ENCODE results near the gene STH. TPM values are rescaled to one million over a fixed set of nuclear protein-coding genes. Genes with fewer than 3 reads are reported as not detected.
A peak's percentile ranks its signal among the peaks of the same experiment; 100 is the strongest.

STH gene, protein sequence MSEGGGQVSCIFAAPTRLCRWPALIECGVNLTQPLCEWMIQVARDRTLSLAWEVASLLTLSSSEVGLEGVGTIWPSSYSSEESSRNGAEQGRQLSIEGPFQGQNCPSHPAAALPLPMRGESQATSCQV
- polyA plus RNA-seq (2013, experiment 1 of 2) = not detected
- not detected for polyA plus RNA-seq (2013, experiment 2 of 2)

DNA sequence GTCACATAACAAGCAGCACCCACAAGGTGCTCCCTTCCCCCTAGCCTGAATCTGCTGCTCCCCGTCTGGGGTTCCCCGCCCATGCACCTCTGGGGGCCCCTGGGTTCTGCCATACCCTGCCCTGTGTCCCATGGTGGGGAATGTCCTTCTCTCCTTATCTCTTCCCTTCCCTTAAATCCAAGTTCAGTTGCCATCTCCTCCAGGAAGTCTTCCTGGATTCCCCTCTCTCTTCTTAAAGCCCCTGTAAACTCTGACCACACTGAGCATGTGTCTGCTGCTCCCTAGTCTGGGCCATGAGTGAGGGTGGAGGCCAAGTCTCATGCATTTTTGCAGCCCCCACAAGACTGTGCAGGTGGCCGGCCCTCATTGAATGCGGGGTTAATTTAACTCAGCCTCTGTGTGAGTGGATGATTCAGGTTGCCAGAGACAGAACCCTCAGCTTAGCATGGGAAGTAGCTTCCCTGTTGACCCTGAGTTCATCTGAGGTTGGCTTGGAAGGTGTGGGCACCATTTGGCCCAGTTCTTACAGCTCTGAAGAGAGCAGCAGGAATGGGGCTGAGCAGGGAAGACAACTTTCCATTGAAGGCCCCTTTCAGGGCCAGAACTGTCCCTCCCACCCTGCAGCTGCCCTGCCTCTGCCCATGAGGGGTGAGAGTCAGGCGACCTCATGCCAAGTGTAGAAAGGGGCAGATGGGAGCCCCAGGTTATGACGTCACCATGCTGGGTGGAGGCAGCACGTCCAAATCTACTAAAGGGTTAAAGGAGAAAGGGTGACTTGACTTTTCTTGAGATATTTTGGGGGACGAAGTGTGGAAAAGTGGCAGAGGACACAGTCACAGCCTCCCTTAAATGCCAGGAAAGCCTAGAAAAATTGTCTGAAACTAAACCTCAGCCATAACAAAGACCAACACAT is at the start of gene STH:
TSS of gene STH (plus strand) at position 264 of the 913 bp plus-strand sequence. CDS start at position 294, 30 bp downstream.
- H3K36me3 ChIP-seq (ENCODE audit: control insufficient read depth in 1 of 2, insufficient read depth in 2 of 2, low read depth in 1 of 2, low read length in 2 of 2) = no peaks in the 10 kb centered on the region
- no peak within 1 kb of the TSS for H3K4me3 ChIP-seq (ENCODE audit: insufficient read depth in 1 of 2, low read depth in 1 of 2, low read length in 2 of 2)
- WGBS = 95% methylated on average over 7 of the region's 8 CpGs
- H2AFZ ChIP-seq (ENCODE audit: low read depth, low read length) = no peak within 1 kb of the TSS
- H3K9me3 ChIP-seq (ENCODE audit: control insufficient read depth, low read length) = no peaks in the 10 kb centered on the region
- H2BK5ac ChIP-seq (ENCODE audit: low read depth, low read length, poor library complexity, severe bottlenecking) = no peak within 1 kb of the TSS
- DNase-seq = no peak
- no peak within 1 kb of the TSS for H3K4me2 ChIP-seq (ENCODE audit: low read length, poor library complexity, severe bottlenecking)
- H2BK15ac ChIP-seq (ENCODE audit: low read depth, poor library complexity, severe bottlenecking) = no peak within 1 kb of the TSS
- no peak within 1 kb of the TSS for H3K23ac ChIP-seq (ENCODE audit: low read length in 2 of 2)
- H3K18ac ChIP-seq (ENCODE audit: low read depth in 1 of 2, low read length in 2 of 2) = no peak within 1 kb of the TSS
- H3K4me1 ChIP-seq (ENCODE audit: control insufficient read depth, insufficient read depth, low read depth, low read length) = peaks cover 8% of the 10 kb centered on the region
- H4K91ac ChIP-seq (ENCODE audit: low read length) = no peak within 1 kb of the TSS
- H3K4ac ChIP-seq (ENCODE audit: low read depth in 1 of 2, low read length in 2 of 2) = no peak within 1 kb of the TSS
- no peak within 1 kb of the TSS for H2BK120ac ChIP-seq (ENCODE audit: low read depth, low read length)
- no peak within 1 kb of the TSS for H4K8ac ChIP-seq (ENCODE audit: low read length)
- no peaks in the 10 kb centered on the region for H3K79me1 ChIP-seq (replicated peaks; ENCODE audit: low read length, poor library complexity, severe bottlenecking)
- H3K27ac ChIP-seq (ENCODE audit: low read length, poor library complexity, severe bottlenecking) = no peak within 1 kb of the TSS
- no peak within 1 kb of the TSS for H2AK5ac ChIP-seq (ENCODE audit: low read length, severe bottlenecking)
- peaks cover 9 to 19% of the 10 kb centered on the region in 2 experiments for H3K27me3 ChIP-seq (ENCODE audit: control insufficient read depth in 1 of 2, insufficient read depth in 1 of 2, low read length in 2 of 2)
- no peak within 1 kb of the TSS for H3K9ac ChIP-seq (ENCODE audit: low read length)
- no peak within 1 kb of the TSS for H2BK12ac ChIP-seq (ENCODE audit: low read length in 2 of 2)
- H3K14ac ChIP-seq (ENCODE audit: low read length in 2 of 2) = no peak within 1 kb of the TSS

DNA sequence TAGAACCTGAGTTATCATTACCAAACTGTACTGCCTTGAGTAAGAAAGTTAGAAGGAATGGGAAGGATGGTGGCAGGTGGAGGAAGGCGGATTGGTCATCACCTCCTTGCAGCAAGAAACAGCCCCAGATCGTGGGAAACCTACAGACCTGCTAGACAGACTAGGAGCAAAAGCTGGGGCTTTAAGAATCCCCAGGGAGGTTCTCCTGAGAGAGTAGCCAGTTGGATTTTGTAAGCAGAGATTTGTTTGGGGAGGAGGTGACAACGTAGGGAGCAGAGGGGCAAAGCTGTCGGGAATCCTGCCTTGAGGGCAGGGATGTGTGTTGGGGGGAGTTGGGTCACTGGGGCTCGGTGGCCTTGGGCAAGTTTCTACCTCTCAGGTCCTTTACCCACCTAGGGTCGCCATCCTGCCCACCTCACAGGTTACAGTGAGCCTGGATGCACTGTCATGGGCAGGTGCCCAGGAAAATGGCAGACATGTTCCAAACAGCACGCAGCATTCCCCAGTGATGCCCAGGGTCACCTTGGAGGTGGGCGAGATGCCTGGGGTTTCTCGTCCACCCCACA is 49.2 kb upstream of the STH start:
- Histone ChIP-seq H2BK12ac (ENCODE audit: low read length in 2 of 2) (no peak overlapping the region), H2AK5ac (ENCODE audit: low read length, severe bottlenecking) (no peak overlapping the region), H2BK120ac (ENCODE audit: low read depth, low read length) (no peak overlapping the region), H3K27ac (ENCODE audit: low read length, poor library complexity, severe bottlenecking) (no peak overlapping the region), H3K27me3 (ENCODE audit: control insufficient read depth in 1 of 2, insufficient read depth in 1 of 2, low read length in 2 of 2) (peaks cover 32 to 36% of the 10 kb centered on the region in 2 experiments), H2BK5ac (ENCODE audit: low read depth, low read length, poor library complexity, severe bottlenecking) (no peak overlapping the region), H2BK15ac (ENCODE audit: low read depth, poor library complexity, severe bottlenecking) (no peak overlapping the region), H3K4me2 (ENCODE audit: low read length, poor library complexity, severe bottlenecking) (no peak overlapping the region), H3K18ac (ENCODE audit: low read depth in 1 of 2, low read length in 2 of 2) (no peak overlapping the region), H3K14ac (ENCODE audit: low read length in 2 of 2) (no peak overlapping the region), H3K36me3 (ENCODE audit: control insufficient read depth in 1 of 2, insufficient read depth in 2 of 2, low read depth in 1 of 2, low read length in 2 of 2) (no peaks in the 10 kb centered on the region), H3K23ac (ENCODE audit: low read length in 2 of 2) (no peak overlapping the region), H4K8ac (ENCODE audit: low read length) (no peak overlapping the region), H3K9ac (ENCODE audit: low read length) (no peak overlapping the region), H3K4ac (ENCODE audit: low read depth in 1 of 2, low read length in 2 of 2) (no peak overlapping the region), H3K4me3 (ENCODE audit: insufficient read depth in 1 of 2, low read depth in 1 of 2, low read length in 2 of 2) (no peak overlapping the region), H4K91ac (ENCODE audit: low read length) (no peak overlapping the region), H3K9me3 (ENCODE audit: control insufficient read depth, low read length) (no peaks in the 10 kb centered on the region), H2AFZ (ENCODE audit: low read depth, low read length) (no peak overlapping the region), H3K4me1 (ENCODE audit: control insufficient read depth, insufficient read depth, low read depth, low read length) (peaks cover 3% of the 10 kb centered on the region), H3K79me1 (replicated peaks; ENCODE audit: low read length, poor library complexity, severe bottlenecking) (no peaks in the 10 kb centered on the region)
- 91% methylated on average over 9 of the region's 9 CpGs for WGBS
- DNase-seq = no peak

DNA sequence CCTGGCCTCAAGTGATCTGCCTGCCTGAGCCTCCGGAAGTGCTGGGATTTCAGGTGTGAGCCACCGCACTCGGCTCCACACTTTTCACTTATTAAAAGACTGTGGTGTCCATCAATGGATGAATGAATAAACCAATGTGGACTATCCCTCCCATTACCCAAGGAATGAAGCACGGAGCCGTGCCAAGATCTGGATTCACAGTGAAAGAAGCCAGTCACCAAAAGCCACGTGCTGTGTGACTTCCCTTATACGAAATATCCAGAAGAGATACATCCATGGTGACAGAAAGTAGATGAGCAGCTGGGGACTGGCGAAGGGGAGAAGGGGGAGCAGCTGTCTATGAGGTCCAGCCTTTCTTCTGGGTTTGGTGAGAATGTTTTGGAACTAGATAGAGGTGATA is 48.2 kb upstream of the STH start:
- no peak overlapping the region for H3K4ac ChIP-seq (ENCODE audit: low read depth in 1 of 2, low read length in 2 of 2)
- H3K36me3 ChIP-seq (ENCODE audit: control insufficient read depth in 1 of 2, insufficient read depth in 2 of 2, low read depth in 1 of 2, low read length in 2 of 2) = no peaks in the 10 kb centered on the region
- H2AFZ ChIP-seq (ENCODE audit: low read depth, low read length) = no peak overlapping the region
- H2BK5ac ChIP-seq (ENCODE audit: low read depth, low read length, poor library complexity, severe bottlenecking) = no peak overlapping the region
- no peak overlapping the region for H3K27ac ChIP-seq (ENCODE audit: low read length, poor library complexity, severe bottlenecking)
- H4K91ac ChIP-seq (ENCODE audit: low read length) = no peak overlapping the region
- peaks cover 3% of the 10 kb centered on the region for H3K4me1 ChIP-seq (ENCODE audit: control insufficient read depth, insufficient read depth, low read depth, low read length)
- H3K4me2 ChIP-seq (ENCODE audit: low read length, poor library complexity, severe bottlenecking) = no peak overlapping the region
- no peak overlapping the region for H3K18ac ChIP-seq (ENCODE audit: low read depth in 1 of 2, low read length in 2 of 2)
- DNase-seq = no peak
- H3K9me3 ChIP-seq (ENCODE audit: control insufficient read depth, low read length) = no peaks in the 10 kb centered on the region
- no peaks in the 10 kb centered on the region for H3K79me1 ChIP-seq (replicated peaks; ENCODE audit: low read length, poor library complexity, severe bottlenecking)
- H2BK15ac ChIP-seq (ENCODE audit: low read depth, poor library complexity, severe bottlenecking) = no peak overlapping the region
- H3K14ac ChIP-seq (ENCODE audit: low read length in 2 of 2) = no peak overlapping the region
- 96% methylated on average over 8 of the region's 8 CpGs for WGBS
- no peak overlapping the region for H2BK120ac ChIP-seq (ENCODE audit: low read depth, low read length)
- H2AK5ac ChIP-seq (ENCODE audit: low read length, severe bottlenecking) = no peak overlapping the region
- no peak overlapping the region for H4K8ac ChIP-seq (ENCODE audit: low read length)
- no peak overlapping the region for H3K23ac ChIP-seq (ENCODE audit: low read length in 2 of 2)
- no peak overlapping the region for H3K4me3 ChIP-seq (ENCODE audit: insufficient read depth in 1 of 2, low read depth in 1 of 2, low read length in 2 of 2)
- peaks cover 27 to 32% of the 10 kb centered on the region in 2 experiments for H3K27me3 ChIP-seq (ENCODE audit: control insufficient read depth in 1 of 2, insufficient read depth in 1 of 2, low read length in 2 of 2)
- H2BK12ac ChIP-seq (ENCODE audit: low read length in 2 of 2) = no peak overlapping the region
- no peak overlapping the region for H3K9ac ChIP-seq (ENCODE audit: low read length)

DNA sequence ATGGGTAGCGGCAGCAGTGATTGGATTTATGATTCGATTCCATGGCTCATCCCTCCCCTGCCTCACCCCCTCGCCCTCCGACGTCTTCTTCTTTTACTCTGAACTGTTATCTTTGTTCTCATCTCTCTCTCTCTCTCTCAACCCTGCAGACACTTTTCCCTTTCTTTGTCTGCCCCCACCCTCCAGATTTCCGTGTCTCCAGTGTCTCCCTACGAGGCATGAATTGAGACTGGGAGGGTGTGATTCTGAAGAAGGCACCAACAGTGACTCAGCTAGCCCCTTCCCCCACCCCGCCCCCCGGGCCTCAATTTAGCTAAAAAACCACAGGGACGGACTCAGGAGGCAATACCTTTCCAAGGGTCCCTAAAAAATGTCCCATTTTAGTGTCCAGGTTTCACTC is 47.6 kb upstream of the STH start:
- no peak overlapping the region for H3K9ac ChIP-seq (ENCODE audit: low read length)
- H3K4me2 ChIP-seq (ENCODE audit: low read length, poor library complexity, severe bottlenecking) = no peak overlapping the region
- H3K4me3 ChIP-seq (ENCODE audit: insufficient read depth in 1 of 2, low read depth in 1 of 2, low read length in 2 of 2) = no peak overlapping the region
- peaks cover 27 to 32% of the 10 kb centered on the region in 2 experiments for H3K27me3 ChIP-seq (ENCODE audit: control insufficient read depth in 1 of 2, insufficient read depth in 1 of 2, low read length in 2 of 2)
- 58% methylated on average over 10 of the region's 10 CpGs for WGBS
- no peaks in the 10 kb centered on the region for H3K9me3 ChIP-seq (ENCODE audit: control insufficient read depth, low read length)
- H3K14ac ChIP-seq (ENCODE audit: low read length in 2 of 2) = no peak overlapping the region
- no peak overlapping the region for H3K18ac ChIP-seq (ENCODE audit: low read depth in 1 of 2, low read length in 2 of 2)
- peak overlapping the region; percentile 15 for H2BK15ac ChIP-seq (ENCODE audit: low read depth, poor library complexity, severe bottlenecking)
- H3K27ac ChIP-seq (ENCODE audit: low read length, poor library complexity, severe bottlenecking) = no peak overlapping the region
- H4K91ac ChIP-seq (ENCODE audit: low read length) = no peak overlapping the region
- no peaks in the 10 kb centered on the region for H3K36me3 ChIP-seq (ENCODE audit: control insufficient read depth in 1 of 2, insufficient read depth in 2 of 2, low read depth in 1 of 2, low read length in 2 of 2)
- H2BK5ac ChIP-seq (ENCODE audit: low read depth, low read length, poor library complexity, severe bottlenecking) = no peak overlapping the region
- H3K4ac ChIP-seq (ENCODE audit: low read depth in 1 of 2, low read length in 2 of 2) = no peak overlapping the region
- H2AFZ ChIP-seq (ENCODE audit: low read depth, low read length) = no peak overlapping the region
- H4K8ac ChIP-seq (ENCODE audit: low read length) = no peak overlapping the region
- H3K23ac ChIP-seq (ENCODE audit: low read length in 2 of 2) = no peak overlapping the region
- no peak for DNase-seq
- no peak overlapping the region for H2AK5ac ChIP-seq (ENCODE audit: low read length, severe bottlenecking)
- H2BK120ac ChIP-seq (ENCODE audit: low read depth, low read length) = no peak overlapping the region
- H3K4me1 ChIP-seq (ENCODE audit: control insufficient read depth, insufficient read depth, low read depth, low read length) = peaks cover 3% of the 10 kb centered on the region
- no peaks in the 10 kb centered on the region for H3K79me1 ChIP-seq (replicated peaks; ENCODE audit: low read length, poor library complexity, severe bottlenecking)
- H2BK12ac ChIP-seq (ENCODE audit: low read length in 2 of 2) = no peak overlapping the region
